Testis (tissue), 3 donors: ENCODE results near the gene CBFB. TPM values are rescaled to one million over a fixed set of nuclear protein-coding genes. Genes with fewer than 3 reads are reported as not detected.
A peak's percentile ranks its signal among the peaks of the same experiment; 100 is the strongest.

Source experiments
- DNase-seq: peaks from one replicate; pipeline ENCODE4 v3.0.0-alpha.2; 2019
- H3K27ac ChIP-seq, 2 donors: fragments of 200-600 bp; sonication (generic); one replicate each; pipeline ENCODE4 v1.5.1; 2019
- H3K27me3 ChIP-seq: fragments of 200-600 bp; sonication (generic); one replicate; pipeline ENCODE4 v1.5.1; 2019
- H3K36me3 ChIP-seq: fragments of 200-600 bp; sonication (generic); one replicate; pipeline ENCODE4 v1.5.1; 2017; ENCODE audit warnings: low read depth; ENCODE audit errors: missing control alignments
- H3K4me1 ChIP-seq: fragments of 200-600 bp; sonication (generic); one replicate; pipeline ENCODE4 v1.5.1; 2019
- H3K4me3 ChIP-seq, 2 donors: fragments of 200-600 bp; sonication (generic); one replicate each; pipeline ENCODE4 v1.5.1; 2017 to 2019
- H3K9me3 ChIP-seq: fragments of 200-600 bp; sonication (generic); one replicate; pipeline ENCODE4 v1.5.1; 2017
- CTCF ChIP-seq, 3 experiments: fragments of 450-650 bp in 2 of 3; fragments of 200-600 bp in 1 of 3; sonication (generic) in 1 of 3; IDR thresholded peaks; one replicate each; pipeline ENCODE4 v1.5.1; 2016 to 2019; ENCODE audit warnings: antibody characterized with exemption in 3 of 3, mild to moderate bottlenecking in 2 of 3, moderate library complexity in 1 of 3
- POLR2A ChIP-seq: fragments of 450-650 bp; IDR thresholded peaks from one replicate; pipeline ENCODE4 v1.6.1; 2017; ENCODE audit warnings: antibody characterized with exemption, mild to moderate bottlenecking, moderate library complexity
- WGBS, 2 donors: methylation state at CpG; one replicate each; pipeline ENCODE4 v1.1.5; 2018; 5-methylcytosine and 5-hydroxymethylcytosine counted together
- intact Hi-C: fragments of 100-400 bp; cut with DNase I; formaldehyde crosslinking; loops from one replicate; pipeline ENCODE4 v1.15.1; 2023; ENCODE audit warnings: low total_unique reads
- polyA plus RNA-seq: library from polyadenylated mRNA; stranded (reverse); fragments of 350-450 nt; fragmentation: Illumina TruSeq; extraction: RNeasy Lipid Tissue Mini Kit (QIAGEN cat#74804); gene quantifications from one replicate; pipeline ENCODE4 v1.2.3, GENCODE V29; 2014; ENCODE audit warnings: low read depth, low replicate concordance; ENCODE audit not compliant: insufficient read depth
- total RNA-seq, 2 donors: library from RNA; depleted of rRNA; stranded (reverse); fragments of >200 nt; gene quantifications; one replicate each; pipeline ENCODE4 v1.2.3, GENCODE V29; 2016

Gene CBFB
- total and polyA plus RNA-seq, 3 donors from 2014 or later = 15.3 to 34.9 (median 23.3) TPM

GRCh38 chr16:67105881-67106280 lies 76.9 kb downstream of the CBFB start:
- H3K27ac ChIP-seq = peak overlapping the region; percentile 10 to 48
- DNase-seq = peak; percentile 62
- no peak overlapping the region for H3K4me3 ChIP-seq
- TF ChIP-seq CTCF (IDR thresholded peaks at IDR 0.05) (no peak), POLR2A (no peak)
- peaks cover 17% of the 10 kb centered on the region for H3K4me1 ChIP-seq
- no peaks in the 10 kb centered on the region for H3K9me3 ChIP-seq
- no peaks in the 10 kb centered on the region for H3K27me3 ChIP-seq
- no peaks in the 10 kb centered on the region for H3K36me3 ChIP-seq
- intact Hi-C loops = no loop called here
- 21 to 22% methylated on average over 5 of the region's 5 CpGs for WGBS, 2 donors

GRCh38 chr16:67108489-67108888 lies 79.5 kb downstream of the CBFB start:
- no peaks in the 10 kb centered on the region for H3K9me3 ChIP-seq
- intact Hi-C loops = no loop called here
- H3K36me3 ChIP-seq = no peaks in the 10 kb centered on the region
- no peaks in the 10 kb centered on the region for H3K27me3 ChIP-seq
- TF ChIP-seq CTCF (IDR thresholded peaks at IDR 0.05) (no peak), POLR2A (no peak)
- H3K4me3 ChIP-seq = no peak overlapping the region
- 73 to 81% methylated on average over 6 of the region's 6 CpGs for WGBS, 2 donors
- no peak for DNase-seq
- peak overlapping the region in 1 of 2 donors; percentile 83 for H3K27ac ChIP-seq
- H3K4me1 ChIP-seq = peaks cover 37% of the 10 kb centered on the region

GRCh38 chr16:67108931-67109406 lies 80.0 kb downstream of the CBFB start:
- no peak for TF ChIP-seq CTCF (IDR thresholded peaks at IDR 0.05)
- TF ChIP-seq POLR2A = no peak
- H3K4me1 ChIP-seq = peaks cover 36% of the 10 kb centered on the region
- H3K27me3 ChIP-seq = no peaks in the 10 kb centered on the region
- intact Hi-C loops = no loop called here
- no peaks in the 10 kb centered on the region for H3K36me3 ChIP-seq
- peak overlapping the region; percentile 73 to 83 for H3K27ac ChIP-seq
- DNase-seq = no peak
- peak overlapping the region; percentile 60 to 91 for H3K4me3 ChIP-seq
- H3K9me3 ChIP-seq = no peaks in the 10 kb centered on the region
- 45 to 46% methylated on average over 16 to 18 of the region's 18 CpGs for WGBS, 2 donors

GRCh38 chr16:67109407-67110135 lies 80.6 kb downstream of the CBFB start, which contains the start of gene PHAF1:
Gene PHAF1, plus strand, starts transcription at chr16:67109941. Its CDS starts 235 bp downstream, at chr16:67110176.
- peaks cover 31% of the 10 kb centered on the region for H3K4me1 ChIP-seq
- WGBS, 2 donors = 2 to 6% methylated on average over 35 to 63 of the region's 63 CpGs
- no peaks in the 10 kb centered on the region for H3K27me3 ChIP-seq
- no peaks in the 10 kb centered on the region for H3K36me3 ChIP-seq
- H3K4me3 ChIP-seq = peak within 1 kb of the TSS; percentile 60 to 91
- intact Hi-C loops = no loop called here
- peak; percentile 95 for DNase-seq
- no peaks in the 10 kb centered on the region for H3K9me3 ChIP-seq
- peak within 1 kb of the TSS; percentile 73 to 83 for H3K27ac ChIP-seq
- no peak for TF ChIP-seq CTCF (IDR thresholded peaks at IDR 0.05)
- peak; percentile 20 for TF ChIP-seq POLR2A
